PFSK-1 (cell line): ENCODE measurements around the gene KRT4.

Experiments
- POLR2AphosphoS5 ChIP-seq: IDR thresholded peaks from 2 replicates; pipeline ENCODE4 v1.6.1; 2012; ENCODE audit warnings: low read depth, mild to moderate bottlenecking, control low read depth, low read length, moderate library complexity
- REST ChIP-seq, 2 experiments: IDR thresholded peaks; 2 replicates each; pipeline versions ENCODE4 v1.6.1 to v1.8.0; 2011 to 2012; ENCODE audit warnings: low read depth in 2 of 2, low read length in 2 of 2, control low read depth in 1 of 2, inconsistent platforms in 1 of 2, mild to moderate bottlenecking in 1 of 2, moderate library complexity in 1 of 2; ENCODE audit not compliant: insufficient read depth in 1 of 2
- TAF1 ChIP-seq: IDR thresholded peaks from 2 replicates; pipeline ENCODE4 v1.6.1; 2012; ENCODE audit warnings: low read length, control low read depth, borderline replicate concordance; ENCODE audit not compliant: insufficient read depth

GRCh38 chr12:52763991-52764390 is 49.9 kb downstream of the KRT4 start:
- TF ChIP-seq REST (IDR thresholded peaks at IDR 0.05; ENCODE audit: insufficient read depth in 1 of 2, low read depth in 2 of 2, low read length in 2 of 2) (no peak), TAF1 (no peak), POLR2AphosphoS5 (no peak)
